GM12872 (cell line): ENCODE measurements around the gene CDH4.

ENCODE experiments used
- TF ChIP-seq, protein P1 (sequence below): IDR thresholded peaks from 3 replicates; pipeline ENCODE4 v1.5.1; 2011; ENCODE audit warnings: low read depth, mild to moderate bottlenecking, low read length, moderate library complexity; ENCODE audit not compliant: insufficient read depth

The CDH4 gene

DNA sequence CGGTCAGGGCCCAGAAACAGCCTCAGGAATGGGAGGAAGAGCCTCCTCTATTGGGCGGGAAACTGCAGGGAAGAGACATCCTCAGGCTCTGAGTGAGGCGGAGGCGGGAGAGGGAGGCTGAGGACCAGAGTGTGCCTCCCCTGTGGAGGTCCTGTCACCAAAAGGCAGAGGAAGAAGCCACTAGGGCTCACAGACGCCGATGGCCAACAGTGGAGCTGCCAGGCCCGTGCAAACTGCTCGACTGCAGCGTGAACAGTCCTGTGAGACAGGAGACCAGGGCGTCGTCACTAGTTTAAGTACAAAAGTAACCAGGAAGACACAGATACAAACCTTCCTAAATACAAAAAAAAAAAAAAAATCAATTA, 730.9 kb downstream of the CDH4 start:
- TF ChIP-seq, protein P1, sequence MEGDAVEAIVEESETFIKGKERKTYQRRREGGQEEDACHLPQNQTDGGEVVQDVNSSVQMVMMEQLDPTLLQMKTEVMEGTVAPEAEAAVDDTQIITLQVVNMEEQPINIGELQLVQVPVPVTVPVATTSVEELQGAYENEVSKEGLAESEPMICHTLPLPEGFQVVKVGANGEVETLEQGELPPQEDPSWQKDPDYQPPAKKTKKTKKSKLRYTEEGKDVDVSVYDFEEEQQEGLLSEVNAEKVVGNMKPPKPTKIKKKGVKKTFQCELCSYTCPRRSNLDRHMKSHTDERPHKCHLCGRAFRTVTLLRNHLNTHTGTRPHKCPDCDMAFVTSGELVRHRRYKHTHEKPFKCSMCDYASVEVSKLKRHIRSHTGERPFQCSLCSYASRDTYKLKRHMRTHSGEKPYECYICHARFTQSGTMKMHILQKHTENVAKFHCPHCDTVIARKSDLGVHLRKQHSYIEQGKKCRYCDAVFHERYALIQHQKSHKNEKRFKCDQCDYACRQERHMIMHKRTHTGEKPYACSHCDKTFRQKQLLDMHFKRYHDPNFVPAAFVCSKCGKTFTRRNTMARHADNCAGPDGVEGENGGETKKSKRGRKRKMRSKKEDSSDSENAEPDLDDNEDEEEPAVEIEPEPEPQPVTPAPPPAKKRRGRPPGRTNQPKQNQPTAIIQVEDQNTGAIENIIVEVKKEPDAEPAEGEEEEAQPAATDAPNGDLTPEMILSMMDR = no peak

DNA sequence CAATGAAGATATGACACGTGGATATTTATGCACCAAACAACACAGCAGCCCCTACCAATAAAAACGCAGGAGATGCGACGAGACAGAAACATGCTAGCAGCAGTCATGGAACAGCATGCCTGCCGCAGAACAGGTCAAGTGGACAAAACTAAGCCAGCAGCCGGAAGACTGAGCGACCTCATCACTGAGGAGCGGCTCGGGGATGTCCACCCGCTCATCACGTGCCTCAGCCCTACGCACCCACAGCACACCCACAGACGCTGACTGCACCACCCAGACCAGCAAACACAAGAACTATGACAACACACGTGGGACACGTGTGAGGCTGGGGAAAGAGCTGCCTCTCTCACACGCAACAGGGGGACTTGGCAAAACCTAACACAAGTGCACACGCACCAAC, 731.9 kb downstream of the CDH4 start:
- TF ChIP-seq, protein P1 = no peak

DNA sequence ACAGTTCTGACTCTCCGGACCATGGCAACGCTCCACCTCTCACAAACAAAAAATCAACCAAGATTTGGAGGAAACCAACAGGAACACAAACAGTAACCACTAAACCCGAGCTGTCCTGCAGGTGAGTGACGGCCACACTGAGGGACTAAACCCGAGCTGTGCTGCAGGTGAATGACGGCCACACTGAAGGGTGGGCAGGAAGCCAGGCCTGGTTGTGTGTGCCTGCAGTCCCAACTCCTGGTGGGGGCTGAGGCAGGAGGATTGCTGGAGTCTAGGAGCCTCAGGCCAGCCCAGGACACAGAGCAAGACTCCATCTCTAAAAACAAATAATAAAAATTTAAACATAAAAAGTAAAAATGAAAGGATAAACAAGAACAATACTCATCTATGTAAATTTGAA, 733.0 kb downstream of the CDH4 start:
- TF ChIP-seq, protein P1 = no peak

DNA sequence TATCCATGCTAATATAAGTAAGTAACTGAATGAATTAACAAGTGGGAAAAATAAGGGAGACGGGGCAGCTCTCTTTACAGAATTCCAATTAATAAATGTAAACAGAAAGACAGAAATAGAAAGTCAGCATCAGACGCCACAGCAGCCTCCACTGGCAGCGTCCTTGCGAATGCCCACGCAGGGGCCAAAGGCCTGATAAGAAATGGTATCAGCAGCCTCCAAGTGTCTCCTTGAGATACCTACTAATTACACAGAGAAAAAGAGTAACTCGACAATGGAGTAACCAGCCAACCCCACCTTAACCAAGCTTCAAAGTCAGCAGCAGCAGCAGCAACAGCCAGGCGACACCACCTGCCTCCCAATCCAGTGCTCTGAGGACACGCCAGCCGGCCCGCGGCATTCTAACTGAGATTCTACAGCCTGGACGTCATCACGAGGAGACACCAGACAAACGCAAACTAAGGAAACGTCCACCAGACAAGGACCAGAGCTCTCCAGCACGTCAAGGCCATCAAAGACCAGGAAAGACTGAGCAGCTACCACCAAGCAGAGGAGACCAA, 734.8 kb downstream of the CDH4 start:
- TF ChIP-seq, protein P1 = no peak

DNA sequence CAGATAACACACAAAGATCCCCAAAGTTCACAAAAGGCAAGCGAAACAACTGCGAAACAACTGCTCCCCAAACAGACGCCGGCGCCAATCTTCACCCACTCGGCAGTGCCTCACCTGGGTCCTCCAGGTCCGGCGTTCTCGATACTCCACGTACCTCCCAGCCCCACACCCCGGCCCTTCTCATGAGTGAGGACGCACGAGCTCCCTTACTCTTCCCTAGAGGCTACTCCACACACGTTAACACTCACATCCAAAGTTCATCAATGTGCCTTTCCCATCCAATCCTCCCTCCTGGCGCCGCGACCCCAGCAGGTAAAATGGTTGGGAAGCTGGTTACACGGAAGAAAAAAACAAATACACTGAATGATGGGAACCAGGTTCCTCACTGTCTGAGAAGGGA, 736.6 kb downstream of the CDH4 start:
- TF ChIP-seq, protein P1 = no peak

DNA sequence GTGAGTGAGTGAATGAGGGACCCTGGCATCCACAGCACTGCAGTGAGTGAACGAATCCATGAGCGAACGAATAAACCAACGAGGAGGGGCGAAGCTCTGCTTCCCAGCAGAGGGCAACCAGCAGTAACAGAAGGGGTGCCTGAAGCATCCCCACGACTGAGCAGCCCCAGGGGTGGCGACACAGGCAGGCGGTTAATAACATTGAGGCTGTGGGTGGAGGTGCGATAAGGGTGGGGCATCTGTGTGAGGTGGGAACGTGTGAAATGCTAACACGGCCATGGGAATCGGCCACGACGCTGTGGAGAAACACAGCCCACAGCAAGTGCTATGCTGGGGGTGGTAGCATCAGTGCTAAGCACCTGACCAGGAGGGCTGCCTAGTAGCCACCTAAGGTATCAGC, 737.7 kb downstream of the CDH4 start:
- TF ChIP-seq, protein P1 = no peak
